Stimulated activated CD4-positive, alpha-beta T cell treated with anti-CD3 and anti-CD28 coated beads, Interleukin-1b, Interleukin-23, amount 100 ng/mL, for 1 hour (primary cell): ENCODE results near the gene ZFP69.
"Not testable (repeated sequence)": the region's sequence is repeated elsewhere in the genome, so short reads cannot be mapped to it uniquely, and the experiment has no call there.

Experiments
- DNase-seq, 2 donors: peaks; one replicate each; pipeline ENCODE4 v3.0.0-alpha.2; 2020; ENCODE audit warnings: low read depth in 2 of 2

The ZFP69 gene

DNA sequence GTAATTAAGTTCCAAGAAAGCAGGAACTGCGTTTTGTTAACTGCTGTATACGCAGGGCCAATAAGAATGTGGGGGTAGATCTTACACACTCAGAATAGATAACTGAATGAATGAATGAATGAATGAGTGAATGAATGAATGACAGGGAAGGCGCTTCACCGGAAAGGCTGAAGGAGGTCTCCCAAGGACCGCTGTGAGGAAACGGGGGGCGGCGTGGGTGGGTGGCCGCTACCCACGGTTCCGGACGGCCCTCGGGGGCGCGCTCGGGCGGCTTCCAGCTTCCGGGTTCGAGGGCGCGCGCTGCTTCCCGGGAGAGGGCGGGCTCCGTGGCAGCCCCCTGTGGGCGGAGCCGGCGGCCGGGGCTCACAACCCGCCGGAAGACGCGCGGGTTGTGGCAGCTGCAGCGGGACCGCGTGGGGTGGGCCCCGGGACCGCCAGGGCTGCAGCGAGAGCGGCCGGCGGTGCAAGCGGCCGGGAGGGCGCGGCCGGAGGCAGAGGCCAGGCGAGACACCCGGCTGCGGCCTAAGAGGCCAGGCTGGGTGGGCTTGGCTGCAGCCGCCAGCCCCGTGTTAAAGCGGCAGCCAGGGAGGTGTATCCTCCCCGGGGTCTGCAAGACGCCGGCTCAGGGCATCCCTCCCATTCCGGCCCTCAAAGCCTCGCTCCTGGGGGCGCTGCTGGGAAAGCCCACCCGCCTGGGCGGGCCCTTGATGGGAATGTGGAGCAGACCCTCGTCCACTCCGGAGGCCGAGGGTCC, at the start of gene ZFP69:
Gene ZFP69, plus strand, starts transcription at position 367 of the 754 bp plus-strand sequence. CDS start 2,072 bp downstream, outside the sequence.
- DNase-seq: peak; percentile 7 to 47

- DNase-seq: no peak
Observed at GRCh38 chr1:40431385-40431784, 45.7 kb upstream of the ZFP69 start.

- no peak for DNase-seq
Observed at GRCh38 chr1:40432644-40433390, 44.3 kb upstream of the ZFP69 start.

- no peak for DNase-seq
Observed at GRCh38 chr1:40435471-40435870, 41.6 kb upstream of the ZFP69 start.

GRCh38 chr1:40435876-40436275, 41.2 kb upstream of the ZFP69 start:
- DNase-seq: no peak

GRCh38 chr1:40438391-40439015, 38.6 kb upstream of the ZFP69 start:
- DNase-seq: no peak

DNA sequence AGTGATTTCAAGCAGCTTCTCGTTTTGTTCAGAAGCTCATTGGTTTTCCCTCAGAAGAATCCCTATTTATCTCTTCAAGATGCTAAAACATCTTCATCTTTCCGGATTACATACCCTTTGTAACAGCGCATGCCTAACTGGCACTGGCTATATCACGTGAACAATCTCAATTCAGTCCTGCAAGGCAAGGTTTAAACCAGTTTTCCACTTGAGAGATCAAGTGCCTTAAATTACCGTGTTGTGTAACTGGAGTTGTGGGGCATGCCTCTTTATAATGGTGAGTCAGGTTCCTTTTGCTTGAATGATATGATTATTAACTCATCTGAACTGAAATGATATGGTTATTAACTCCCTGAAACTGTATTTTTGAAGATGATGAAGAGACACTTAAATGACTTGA, 37.8 kb upstream of the ZFP69 start:
- DNase-seq: no peak

GRCh38 chr1:40449684-40450494, 27.2 kb upstream of the ZFP69 start, which contains the start of gene ZFP69B:
ZFP69B (plus strand) TSS chr1:40450476; CDS start chr1:40450962, 486 bp downstream.
- peak; percentile 74 to 75 for DNase-seq

- DNase-seq: peak; percentile 60 to 66
Observed at GRCh38 chr1:40450495-40451237, 26.4 kb upstream of the ZFP69 start.

- no peak for DNase-seq
Observed at GRCh38 chr1:40451238-40451585, 25.9 kb upstream of the ZFP69 start.

DNA sequence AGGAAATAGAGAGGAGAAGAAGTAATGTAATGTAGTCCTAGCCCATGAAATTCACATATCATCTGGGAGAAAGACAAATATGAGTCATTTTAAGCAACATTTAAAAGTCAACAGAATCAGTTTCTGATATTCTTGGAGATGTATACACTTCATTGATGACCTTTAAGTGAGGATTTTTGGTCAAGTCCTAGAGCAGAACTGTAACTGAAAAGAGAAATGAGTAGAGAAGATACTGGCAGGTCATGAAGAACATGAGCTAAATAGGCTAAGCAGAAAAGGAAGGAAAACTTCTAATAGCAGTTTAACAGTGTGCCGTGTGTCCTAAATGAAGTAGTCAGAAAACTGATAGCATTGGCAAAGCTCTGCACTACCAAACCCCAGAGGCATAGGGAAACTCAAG, 22.2 kb upstream of the ZFP69 start:
- no peak for DNase-seq

- DNase-seq: no peak
Observed at GRCh38 chr1:40462956-40463590, 14.0 kb upstream of the ZFP69 start.

- no peak for DNase-seq
Observed at GRCh38 chr1:40469327-40469726, 7.8 kb upstream of the ZFP69 start.

DNA sequence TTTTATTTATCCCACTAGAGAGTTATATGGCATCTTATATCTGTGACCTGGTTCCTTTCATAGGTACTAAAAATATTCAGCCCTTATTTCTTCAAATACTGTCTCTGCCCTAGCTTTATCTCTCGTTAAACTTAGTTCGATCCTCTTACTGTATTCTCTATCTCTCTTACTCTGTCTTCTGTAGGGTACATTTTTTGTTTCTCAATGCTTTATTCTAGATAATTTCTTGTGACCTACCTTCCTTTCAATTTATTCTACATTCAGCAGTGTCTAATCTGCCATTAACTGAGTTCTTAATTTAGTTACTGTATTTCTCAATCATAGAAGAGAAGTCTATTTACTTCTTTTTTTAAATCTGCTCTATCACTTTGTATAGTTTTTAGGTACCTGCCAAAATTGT, 1.8 kb upstream of the ZFP69 start:
- DNase-seq: no peak

DNA sequence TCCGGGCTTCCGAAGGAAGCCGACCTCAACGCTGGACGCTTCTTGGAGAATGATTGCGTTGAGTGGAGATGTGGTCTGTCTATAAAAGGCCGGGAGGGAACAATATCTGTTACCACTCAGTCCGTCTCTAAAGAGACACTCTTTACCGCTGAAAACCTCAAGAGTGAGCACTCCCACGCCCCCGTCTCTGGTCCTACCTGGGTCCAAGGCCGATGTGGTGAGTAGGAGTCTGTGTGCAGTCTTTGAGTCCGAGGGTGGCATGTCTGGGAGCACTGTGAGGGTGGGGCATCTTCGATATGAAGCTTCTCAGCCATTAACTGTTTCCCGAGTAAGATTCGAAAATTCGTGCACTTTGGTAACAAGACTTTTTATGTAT, 576 bp downstream of the ZFP69 start:
- no peak for DNase-seq

- no peak for DNase-seq
Observed at GRCh38 chr1:40478276-40478675, 1.2 kb downstream of the ZFP69 start.

GRCh38 chr1:40479156-40479555, 2.1 kb downstream of the ZFP69 start:
- DNase-seq: no peak

DNA sequence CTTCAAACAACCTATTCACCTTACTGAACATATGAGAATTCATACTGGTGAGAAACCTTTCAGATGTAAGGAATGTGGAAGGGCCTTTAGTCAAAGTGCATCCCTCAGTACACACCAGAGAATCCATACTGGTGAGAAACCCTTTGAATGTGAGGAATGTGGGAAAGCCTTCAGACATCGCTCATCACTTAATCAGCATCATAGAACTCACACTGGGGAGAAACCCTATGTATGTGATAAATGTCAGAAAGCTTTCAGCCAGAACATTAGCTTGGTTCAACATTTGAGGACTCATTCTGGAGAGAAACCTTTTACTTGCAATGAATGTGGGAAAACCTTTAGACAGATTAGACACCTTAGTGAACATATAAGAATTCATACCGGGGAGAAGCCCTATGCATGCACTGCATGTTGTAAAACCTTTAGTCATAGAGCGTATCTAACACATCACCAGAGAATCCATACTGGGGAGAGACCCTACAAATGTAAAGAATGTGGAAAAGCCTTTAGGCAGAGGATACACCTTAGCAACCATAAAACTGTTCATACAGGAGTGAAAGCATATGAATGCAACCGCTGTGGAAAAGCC, 18.3 kb downstream of the ZFP69 start:
- DNase-seq: no peak

DNA sequence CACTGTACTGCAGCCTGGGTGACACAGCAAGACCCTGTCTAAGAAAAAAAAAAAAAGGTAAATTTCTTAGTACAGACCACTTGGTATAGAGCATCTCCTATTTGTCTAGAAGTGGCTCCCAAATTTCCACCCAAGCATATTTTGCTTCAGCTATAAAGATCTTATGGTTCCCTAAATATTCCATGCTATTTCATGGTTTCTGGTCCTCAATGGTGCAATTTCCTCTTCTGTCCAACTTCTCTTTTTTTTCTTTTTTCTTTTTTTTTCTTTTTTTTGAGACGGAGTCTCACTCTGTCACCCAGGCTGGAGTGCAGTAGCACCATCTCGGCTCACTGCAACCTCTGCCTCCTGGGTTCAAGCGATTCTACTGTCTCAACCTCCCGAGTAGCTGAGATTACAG, 25.6 kb downstream of the ZFP69 start:
- DNase-seq: not testable (repeated sequence)

DNA sequence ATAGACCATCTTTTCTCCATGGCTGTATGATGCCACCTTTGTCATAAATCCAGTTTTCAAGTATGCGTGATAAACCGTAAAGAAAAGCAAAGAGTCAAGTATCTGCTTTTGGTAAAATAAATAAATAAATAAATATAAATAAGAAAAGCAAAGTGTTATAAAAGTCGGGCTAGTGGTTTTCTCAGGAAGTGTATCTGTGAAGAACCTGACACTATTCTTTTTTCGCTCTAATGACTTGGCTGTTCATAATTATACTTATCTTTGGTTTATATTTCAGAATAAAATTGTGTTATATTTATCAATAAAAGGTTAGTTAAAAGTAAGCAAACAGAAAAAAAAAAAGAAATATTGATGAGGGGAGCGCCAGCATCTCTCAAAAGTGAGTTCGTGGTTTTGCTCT, 30.9 kb downstream of the ZFP69 start:
- DNase-seq: no peak
